Left ventricle myocardium inferior (tissue), 1 donor: ENCODE data around the gene RAI1. TPM values are rescaled to one million over a fixed set of nuclear protein-coding genes. Genes with fewer than 3 reads are reported as not detected.

Experiments
- DNase-seq: peaks from one replicate; pipeline ENCODE4 v3.0.0-alpha.2; 2020
- H3K27ac ChIP-seq: fragments of 200-600 bp; replicated peaks from 2 replicates; pipeline ENCODE4 v1.8.0; 2021
- H3K27me3 ChIP-seq: fragments of 200-600 bp; 2 replicates; pipeline ENCODE4 v1.8.0; 2021; ENCODE audit warnings: low read depth
- H3K36me3 ChIP-seq: fragments of 200-600 bp; 2 replicates; pipeline ENCODE4 v1.8.0; 2021
- H3K4me1 ChIP-seq: fragments of 200-600 bp; 2 replicates; pipeline ENCODE4 v1.8.0; 2021
- H3K4me3 ChIP-seq: fragments of 200-600 bp; 2 replicates; pipeline ENCODE4 v1.8.0; 2021; ENCODE audit warnings: mild to moderate bottlenecking, moderate library complexity
- H3K9me3 ChIP-seq: fragments of 200-600 bp; replicated peaks from 2 replicates; pipeline ENCODE4 v1.8.0; 2021
- CTCF ChIP-seq: fragments of 200-600 bp; IDR thresholded peaks from 2 replicates; pipeline ENCODE4 v1.8.0; 2021; ENCODE audit warnings: antibody characterized with exemption, mild to moderate bottlenecking, borderline replicate concordance
- intact Hi-C: fragments of 100-400 bp; cut with micrococcal nuclease; formaldehyde crosslinking; loops from one replicate; pipeline ENCODE4 v1.11.0; 2022
- total RNA-seq: library from RNA; stranded (reverse); fragmentation: NEBNext Ultra II Directional; extraction: Animal tissue kit (Norgen Biotek cat#: 25700); gene quantifications from one replicate; pipeline ENCODE4 v1.2.1, GENCODE V29; 2021
- donor health status: DM: no; HTN: yes; CAD: no; lungs with severe emphysema.

The RAI1 gene
- total RNA-seq, 1 donor from 2014 or later = 22.5 TPM

GRCh38 chr17:17844500-17844899 lies 163.2 kb downstream of the RAI1 start:
- H3K27me3 ChIP-seq = no peaks in the 10 kb centered on the region
- peaks cover 63% of the 10 kb centered on the region for H3K4me1 ChIP-seq
- no peak overlapping the region for H3K4me3 ChIP-seq
- H3K9me3 ChIP-seq = no peaks in the 10 kb centered on the region
- intact Hi-C loops = no loop called here
- TF ChIP-seq CTCF = no peak
- H3K36me3 ChIP-seq = peaks cover 16% of the 10 kb centered on the region
- no peak for DNase-seq
- H3K27ac ChIP-seq = no peak overlapping the region

DNA sequence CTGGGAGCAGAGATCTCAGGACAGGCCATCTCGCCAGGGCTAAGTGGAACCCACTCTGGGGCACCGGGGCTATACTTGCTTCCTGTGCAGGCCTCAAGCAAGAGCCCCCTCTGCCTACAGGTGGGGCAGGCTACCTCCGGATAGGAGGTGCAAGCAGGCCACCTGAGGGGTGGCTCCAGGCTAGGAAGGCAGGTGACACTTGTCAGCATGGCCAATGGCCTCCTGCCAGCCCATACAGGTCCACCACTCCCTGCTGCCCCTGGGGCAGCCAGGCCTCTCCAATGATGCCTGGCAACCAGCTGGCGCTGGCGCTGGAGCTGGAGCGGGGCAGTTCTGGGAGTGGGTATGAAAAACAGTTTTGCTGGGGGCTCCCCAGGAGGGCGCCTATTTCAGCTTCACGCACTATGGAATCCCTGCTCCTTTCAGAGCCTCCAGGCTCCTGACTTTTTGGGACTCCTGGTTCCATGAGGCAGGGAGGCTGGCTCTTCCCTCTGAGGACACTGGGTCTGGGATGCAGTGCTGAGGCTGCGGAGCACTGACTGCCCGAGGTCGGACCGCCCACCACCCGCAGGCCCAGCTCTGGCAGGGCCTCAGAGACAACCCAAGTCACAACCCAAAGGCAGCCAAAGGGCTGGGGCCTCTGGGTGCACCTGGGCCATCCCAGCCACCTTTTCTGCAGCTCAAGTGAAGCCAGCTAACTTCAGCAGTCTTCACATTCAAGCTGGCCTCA lies 164.0 kb downstream of the RAI1 start:
- Histone ChIP-seq H3K36me3 (peaks cover 16% of the 10 kb centered on the region), H3K4me3 (no peak overlapping the region), H3K27me3 (no peaks in the 10 kb centered on the region), H3K9me3 (no peaks in the 10 kb centered on the region), H3K4me1 (peaks cover 63% of the 10 kb centered on the region), H3K27ac (peak overlapping the region; percentile 12)
- no peak for TF ChIP-seq CTCF
- intact Hi-C loops = no loop called here
- no peak for DNase-seq

DNA sequence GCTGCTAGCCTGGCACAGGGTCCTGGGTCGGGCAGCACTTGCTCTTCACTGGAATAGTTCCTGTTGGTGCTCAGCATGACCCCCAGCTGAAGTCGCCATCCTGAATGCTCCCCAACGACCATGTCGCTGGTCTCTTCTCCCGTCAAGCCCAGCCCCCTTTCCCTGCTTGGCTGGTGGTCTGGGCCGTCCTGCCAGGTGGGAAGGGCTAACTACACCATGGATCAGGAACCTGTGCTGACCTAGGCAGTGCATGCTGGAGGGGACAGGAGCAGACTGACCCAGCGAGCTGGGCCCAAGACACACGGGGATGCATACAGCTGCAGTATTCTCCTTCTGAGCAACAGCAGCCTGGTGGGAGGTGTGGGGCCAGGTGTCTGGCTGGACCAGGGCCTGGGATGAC lies 164.7 kb downstream of the RAI1 start:
- no peak for TF ChIP-seq CTCF
- no peaks in the 10 kb centered on the region for H3K27me3 ChIP-seq
- intact Hi-C loops = no loop called here
- no peaks in the 10 kb centered on the region for H3K9me3 ChIP-seq
- no peak for DNase-seq
- H3K4me1 ChIP-seq = peaks cover 63% of the 10 kb centered on the region
- H3K4me3 ChIP-seq = no peak overlapping the region
- no peak overlapping the region for H3K27ac ChIP-seq
- H3K36me3 ChIP-seq = peaks cover 16% of the 10 kb centered on the region

- H3K9me3 ChIP-seq = no peaks in the 10 kb centered on the region
- H3K27ac ChIP-seq = no peak overlapping the region
- no peaks in the 10 kb centered on the region for H3K27me3 ChIP-seq
- no peak overlapping the region for H3K4me3 ChIP-seq
- no peak for TF ChIP-seq CTCF
- intact Hi-C loops = no loop called here
- H3K36me3 ChIP-seq = peaks cover 16% of the 10 kb centered on the region
- DNase-seq = no peak
- peaks cover 63% of the 10 kb centered on the region for H3K4me1 ChIP-seq
Measured at GRCh38 chr17:17846645-17847044, 165.4 kb downstream of the RAI1 start.

- Histone ChIP-seq H3K4me3 (no peak overlapping the region), H3K27me3 (no peaks in the 10 kb centered on the region), H3K9me3 (no peaks in the 10 kb centered on the region), H3K27ac (no peak overlapping the region), H3K4me1 (peaks cover 63% of the 10 kb centered on the region), H3K36me3 (peaks cover 16% of the 10 kb centered on the region)
- intact Hi-C loops = no loop called here
- no peak for TF ChIP-seq CTCF
- no peak for DNase-seq
Measured at GRCh38 chr17:17847118-17847689, 165.9 kb downstream of the RAI1 start.
